Activated naive CD4-positive, alpha-beta T cell treated with anti-CD3 and anti-CD28 coated beads, Interleukin-2, amount 50 U/mL, for 16 hours (primary cell): ENCODE results near the gene ABLIM1.

Experiments used
- DNase-seq: peaks from one replicate; pipeline ENCODE4 v3.0.0-alpha.2; 2020

Gene ABLIM1

DNA sequence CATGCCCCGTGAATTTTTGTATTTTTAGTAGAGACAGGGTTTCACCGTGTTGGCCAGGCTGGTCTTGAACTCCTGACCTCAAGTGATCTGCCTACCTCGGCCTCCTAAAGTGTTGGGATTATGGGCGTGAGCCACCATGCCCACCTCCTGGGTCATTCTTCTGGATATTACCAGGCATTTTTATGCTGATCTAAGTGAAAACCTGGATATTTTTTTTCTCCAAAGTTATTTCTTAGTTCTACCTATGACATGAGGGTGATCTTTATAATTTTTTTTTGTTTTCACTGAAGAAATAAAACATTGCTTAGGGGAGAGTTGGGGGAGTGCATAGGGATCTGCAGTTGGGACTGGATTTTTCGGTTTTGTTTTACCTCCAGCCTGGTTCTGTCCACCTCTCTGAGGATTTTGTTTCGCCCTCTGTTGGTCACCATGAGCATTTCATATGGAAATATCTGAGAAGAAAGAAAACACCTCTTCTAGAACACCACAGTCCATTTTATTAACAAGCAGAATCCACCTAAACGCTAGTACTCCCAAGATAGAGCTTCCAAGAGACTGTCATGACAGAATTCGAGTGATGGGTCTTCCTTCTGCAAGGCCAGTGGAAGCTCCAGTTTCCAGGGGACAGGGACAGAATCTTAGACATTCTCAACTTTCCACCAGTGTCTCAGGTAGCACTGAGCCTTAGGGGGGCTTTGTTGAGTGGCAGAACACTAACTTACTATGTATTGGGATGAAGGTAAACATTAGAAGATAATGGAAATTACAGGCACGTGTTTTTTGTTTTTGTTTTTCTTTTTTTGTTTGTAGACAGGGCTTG, 220.4 kb downstream of the ABLIM1 start:
- no peak for DNase-seq

DNA sequence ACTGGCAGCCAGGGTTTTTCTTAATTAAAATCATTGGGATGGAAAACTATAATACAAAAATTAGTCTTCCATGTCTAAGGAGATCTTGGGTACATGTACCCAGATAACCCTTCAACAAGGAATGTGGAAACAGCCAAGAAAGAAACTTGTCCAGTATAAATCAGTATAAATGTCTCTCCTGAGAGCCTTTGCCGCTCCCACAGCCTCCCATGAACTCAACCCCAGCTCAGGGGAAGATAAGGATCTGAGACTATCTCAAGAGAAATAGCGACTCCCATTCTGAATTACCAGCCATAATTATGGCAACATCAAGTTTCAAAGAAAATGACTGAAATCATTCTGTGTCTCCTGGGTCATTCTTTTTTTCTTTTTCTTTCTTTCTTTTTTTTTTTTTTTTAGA, 221.1 kb downstream of the ABLIM1 start:
- no peak for DNase-seq

DNA sequence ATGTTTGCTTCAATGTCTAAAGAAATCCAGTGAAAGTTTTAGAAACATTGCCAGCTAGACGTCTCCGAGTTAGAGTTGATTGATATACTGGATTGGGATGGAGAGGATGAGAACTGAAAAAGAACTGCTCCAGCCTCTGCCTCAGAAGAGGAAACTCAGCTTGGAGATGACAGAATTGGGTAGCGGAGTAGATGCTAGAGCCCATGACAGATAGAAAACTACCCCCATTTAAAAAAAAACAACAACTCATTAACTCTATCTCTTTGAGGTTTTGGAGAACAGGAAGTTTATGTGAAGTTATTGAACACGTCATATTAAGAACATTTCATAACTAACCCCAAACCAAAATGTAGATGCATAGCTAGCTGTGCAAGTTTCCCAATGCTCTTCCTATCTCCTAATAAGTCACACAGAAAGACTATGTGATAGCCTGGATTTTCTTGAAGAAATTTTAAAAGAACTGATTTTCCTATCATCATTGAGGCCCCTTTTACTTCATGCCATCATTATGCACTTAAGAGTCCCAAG, 225.4 kb downstream of the ABLIM1 start:
- no peak for DNase-seq

DNA sequence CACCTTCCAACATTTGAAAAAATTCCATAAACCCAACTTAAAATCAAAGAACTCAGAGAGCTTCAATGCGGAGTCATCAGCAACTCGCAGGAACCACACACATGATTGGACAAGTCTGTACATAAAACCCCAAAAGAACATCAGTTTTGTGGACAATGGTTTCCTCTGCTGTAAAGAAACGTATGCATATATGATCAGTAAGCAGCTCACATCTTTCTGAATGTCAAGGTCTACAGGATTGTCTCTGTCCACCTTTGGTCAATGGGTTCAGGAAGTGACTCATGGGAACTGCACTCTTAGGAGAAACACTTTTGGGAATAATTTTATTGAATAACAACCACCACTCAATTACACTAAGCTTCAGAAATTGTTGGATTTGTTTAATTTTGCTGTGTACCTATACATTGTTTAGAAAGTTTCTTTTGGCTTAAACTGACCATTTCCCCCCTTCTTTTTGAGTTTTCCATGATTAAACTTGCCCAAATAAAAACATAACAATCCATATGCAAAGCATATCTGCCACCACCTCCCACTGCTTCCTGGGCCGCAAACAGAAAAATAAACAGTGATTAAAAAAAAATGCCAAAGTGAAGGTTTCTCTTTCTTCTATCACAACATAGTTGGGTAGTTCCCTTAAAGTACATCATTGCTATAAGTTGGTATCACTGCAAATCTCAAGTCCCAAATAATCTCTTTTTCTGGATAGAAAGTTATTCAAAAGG, 226.5 kb downstream of the ABLIM1 start:
- no peak for DNase-seq

DNA sequence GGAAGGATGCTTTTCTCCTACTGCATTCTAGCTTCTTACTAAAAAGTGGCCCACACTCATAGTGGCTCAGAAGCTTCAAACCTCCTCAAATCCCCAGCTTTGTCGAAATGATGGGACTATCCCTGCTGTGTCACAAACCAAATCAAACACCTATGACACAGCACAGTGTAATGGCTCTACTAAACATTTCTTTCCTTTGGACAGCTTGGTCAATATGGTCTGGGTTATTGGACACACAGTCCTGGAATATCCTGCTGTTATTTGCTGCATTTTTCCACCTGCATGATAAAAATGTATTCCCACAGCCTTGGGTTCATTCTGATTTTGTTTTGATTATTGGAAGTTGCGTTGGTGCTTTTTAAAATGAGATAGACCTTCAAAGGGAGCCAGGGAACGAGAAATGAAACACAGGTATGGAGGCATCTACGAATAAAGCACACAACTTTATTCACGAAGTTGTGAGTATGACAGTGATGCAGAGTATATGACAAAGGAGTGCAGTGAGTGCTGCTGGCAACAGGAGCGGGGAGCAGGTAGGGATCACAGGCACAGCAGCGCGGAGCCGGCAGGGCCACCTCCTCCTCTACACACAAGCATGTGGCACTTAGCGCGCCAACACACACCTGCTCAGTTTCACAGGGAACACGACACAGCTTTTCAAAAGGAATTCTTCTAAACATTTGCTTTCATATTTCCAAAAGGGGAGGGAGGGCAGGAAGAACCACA, 227.2 kb downstream of the ABLIM1 start:
- DNase-seq: no peak

DNA sequence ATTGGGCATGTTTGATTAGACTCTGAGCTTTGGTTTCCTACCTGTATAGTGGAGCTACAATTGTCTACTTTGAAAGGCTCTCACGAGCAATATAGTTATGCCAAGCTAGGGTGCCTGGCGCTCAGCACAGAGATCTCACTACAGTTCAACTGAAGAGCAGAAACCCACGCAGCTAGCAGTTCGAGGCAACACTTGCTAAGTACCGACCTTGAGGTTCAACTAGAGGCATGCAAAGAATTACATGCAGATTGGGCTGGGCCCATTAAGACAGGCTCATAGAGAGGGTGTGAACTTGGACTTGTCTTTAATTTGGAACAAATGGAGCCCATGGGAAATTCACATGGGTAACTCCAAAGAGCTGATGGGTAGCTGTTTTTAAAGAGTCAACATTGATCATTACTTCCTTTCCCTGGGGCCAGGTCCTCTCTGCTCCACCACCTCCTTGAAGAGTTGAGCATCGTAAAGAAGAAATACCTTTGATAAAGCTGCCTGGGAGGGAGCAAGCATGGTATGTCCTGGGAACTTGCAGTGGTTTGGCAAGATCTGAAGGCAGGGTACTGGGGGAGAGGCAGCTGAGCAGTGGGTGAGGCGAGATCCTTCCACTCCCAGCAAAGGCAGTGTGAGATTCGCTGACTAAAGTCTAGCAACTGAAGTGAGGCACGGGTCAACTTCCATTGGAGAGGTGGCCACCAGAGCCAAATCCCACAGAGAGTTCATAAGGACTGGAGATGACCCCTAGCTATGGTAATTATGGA, 228.3 kb downstream of the ABLIM1 start:
- DNase-seq: no peak

DNA sequence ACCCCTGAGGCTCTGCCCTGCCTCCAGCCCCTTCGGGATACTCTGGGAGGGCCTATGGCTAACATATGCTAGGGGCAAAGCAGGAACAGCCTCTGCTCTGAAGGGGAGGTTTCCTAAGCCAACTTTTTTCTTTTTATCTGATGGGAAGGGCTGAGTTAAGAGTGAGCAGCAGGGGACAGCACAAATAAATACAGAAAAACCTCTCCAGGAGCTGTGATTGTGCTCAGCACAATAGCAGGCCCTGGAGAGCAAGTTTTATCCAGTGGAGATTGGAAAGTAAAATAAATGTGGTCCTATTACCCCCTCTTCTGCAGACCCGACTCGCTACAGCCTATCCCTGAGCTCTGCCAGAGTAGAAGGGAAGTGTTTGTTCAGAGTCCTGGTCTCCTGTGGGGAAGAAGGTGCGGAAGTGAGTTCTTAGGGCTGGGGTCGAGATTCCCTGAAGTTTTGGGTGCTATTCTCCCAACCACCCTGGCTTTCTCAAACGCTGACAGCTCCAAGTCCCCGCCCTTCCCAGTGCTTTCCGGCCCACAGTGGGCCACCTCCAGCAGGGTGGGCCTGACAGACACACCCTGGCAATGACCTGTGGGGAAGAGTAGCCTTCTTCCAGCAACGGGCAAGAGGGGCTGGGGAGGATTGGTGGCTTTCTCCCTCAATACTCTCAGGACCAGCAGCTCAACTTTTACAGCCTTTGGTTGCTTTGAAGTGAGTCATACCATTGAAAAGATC, 230.8 kb downstream of the ABLIM1 start:
- no peak for DNase-seq

DNA sequence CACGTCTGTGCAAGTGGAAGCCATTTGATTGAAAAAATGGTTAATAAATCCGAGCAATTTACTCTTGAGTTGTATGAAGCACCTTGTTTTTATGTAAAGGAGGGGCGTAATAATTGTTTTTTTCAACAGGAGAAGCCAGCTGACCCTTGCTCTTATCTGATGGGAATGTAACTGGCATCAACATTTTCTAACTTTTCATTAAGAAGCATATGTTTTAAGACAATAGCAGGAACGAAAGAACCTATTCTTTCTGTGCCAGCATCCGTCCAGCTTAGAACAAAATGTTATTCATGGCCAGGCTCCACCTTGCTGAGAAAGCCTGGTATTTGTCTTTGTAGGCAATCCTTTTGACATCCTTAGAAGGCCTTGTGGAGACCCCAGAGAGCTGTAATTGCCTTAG, 231.6 kb downstream of the ABLIM1 start:
- no peak for DNase-seq

DNA sequence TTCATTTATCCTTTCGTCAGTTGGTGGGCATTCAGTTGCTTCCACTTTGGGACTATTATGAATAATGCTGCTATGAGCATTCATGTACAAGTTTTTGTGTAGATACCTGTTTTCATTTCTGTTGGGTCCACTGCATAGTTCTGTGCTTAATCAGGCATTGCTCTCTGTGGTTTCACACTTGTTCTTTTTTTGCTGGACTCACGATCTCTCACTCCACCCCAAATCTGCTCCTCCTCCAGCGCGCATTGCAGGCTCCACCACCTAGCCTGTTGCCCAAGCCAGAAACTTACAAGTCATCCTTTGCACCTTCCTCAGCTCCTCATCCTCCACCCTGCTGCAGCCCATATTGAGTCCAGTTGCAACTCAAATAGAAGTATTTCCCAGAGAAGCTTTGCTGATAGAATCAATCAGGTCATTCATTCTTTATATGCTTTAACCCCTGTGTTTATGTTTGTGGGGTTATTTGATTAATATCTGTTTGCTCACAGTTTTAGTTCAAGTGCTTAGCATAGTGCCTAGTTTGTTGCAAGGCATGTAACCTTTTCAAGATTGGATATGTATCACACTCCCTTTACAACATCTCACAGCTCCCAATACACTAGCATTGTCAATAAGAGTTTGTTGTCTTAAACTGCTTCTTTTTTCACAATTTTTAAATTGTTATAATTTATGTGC, 237.1 kb downstream of the ABLIM1 start:
- no peak for DNase-seq

DNA sequence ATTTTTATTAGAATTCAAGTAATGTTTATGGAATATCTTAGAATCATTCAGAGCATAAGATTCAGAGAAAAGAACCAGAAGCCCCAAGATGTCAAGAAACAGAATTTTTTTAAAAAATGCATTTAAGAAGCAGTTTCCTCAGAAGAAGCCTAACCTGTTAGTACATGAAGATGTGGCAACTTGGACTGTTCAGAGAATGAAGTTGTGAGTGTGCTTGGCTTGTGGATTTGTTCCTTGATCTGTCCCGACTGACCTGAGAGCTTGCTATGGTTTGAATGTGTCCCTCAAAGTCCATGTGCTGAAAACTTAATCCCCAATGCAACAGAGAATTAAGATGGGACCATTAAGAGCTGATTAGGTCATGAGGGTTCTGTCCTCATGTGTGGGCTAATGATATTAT, 240.0 kb downstream of the ABLIM1 start:
- DNase-seq: no peak

DNA sequence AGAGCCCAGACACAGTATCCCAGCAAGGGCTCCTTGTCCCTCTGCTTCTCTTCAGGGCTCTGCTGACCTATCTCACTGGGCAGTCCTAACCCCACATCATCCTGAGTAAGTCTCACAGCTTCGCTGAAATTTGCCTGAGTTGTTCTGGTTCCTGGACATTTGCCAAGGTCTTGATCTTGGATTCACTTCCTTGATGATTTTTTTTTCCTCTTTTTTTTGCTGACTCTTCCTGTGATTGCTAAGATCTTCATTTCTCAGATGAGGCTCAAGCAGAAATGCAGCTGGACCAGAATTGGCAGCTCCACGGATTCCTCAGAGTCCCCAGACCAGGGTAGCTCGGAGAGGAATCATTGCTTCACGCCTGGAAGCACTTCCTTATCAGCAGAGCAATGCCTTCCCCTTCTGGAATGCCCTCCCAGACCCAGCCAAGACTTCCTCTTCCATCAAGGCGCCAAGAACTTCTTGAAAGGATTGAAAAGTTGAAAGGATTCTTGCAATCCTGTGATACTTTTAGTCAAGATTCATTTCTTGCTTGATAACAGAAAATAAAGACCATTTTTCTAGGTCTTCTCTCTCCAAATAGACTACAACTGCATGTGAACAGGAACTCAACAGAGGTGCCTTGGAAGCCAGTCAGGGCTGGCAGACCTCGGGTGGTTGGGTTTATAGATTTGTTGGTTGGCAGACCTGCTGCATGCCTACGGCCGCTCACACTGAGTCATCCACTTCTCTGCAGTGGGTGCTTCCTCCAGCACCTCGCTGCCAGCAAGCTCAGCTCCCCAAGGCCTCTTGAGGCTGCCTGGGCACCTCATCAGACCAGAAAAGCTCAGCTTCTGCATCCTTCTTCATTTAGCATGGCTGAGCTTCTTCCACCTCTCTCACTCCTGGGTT, 244.9 kb downstream of the ABLIM1 start:
- no peak for DNase-seq

DNA sequence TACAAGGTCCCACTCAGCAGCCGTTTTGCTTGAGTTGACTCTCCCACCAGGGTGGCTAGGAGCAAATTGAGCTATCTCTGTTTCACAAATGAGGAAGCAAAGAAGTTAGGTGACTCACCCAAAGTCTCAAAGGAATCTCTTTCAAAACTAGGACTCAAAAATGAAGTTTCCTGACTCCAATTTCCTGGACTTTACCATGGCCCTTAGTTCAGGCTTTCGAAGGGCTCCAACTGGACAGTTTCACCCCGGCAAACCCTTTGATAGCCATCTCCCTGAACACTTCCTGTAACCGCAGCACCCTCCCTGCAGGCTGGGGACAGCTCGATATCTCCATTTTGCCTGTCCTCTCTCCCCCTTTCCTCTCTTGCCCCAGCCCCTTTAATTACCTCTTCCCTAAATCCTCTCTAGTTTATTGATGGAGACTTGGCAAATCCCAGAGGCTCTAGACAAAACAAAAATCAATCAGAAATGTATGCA, 249.1 kb downstream of the ABLIM1 start:
- no peak for DNase-seq

DNA sequence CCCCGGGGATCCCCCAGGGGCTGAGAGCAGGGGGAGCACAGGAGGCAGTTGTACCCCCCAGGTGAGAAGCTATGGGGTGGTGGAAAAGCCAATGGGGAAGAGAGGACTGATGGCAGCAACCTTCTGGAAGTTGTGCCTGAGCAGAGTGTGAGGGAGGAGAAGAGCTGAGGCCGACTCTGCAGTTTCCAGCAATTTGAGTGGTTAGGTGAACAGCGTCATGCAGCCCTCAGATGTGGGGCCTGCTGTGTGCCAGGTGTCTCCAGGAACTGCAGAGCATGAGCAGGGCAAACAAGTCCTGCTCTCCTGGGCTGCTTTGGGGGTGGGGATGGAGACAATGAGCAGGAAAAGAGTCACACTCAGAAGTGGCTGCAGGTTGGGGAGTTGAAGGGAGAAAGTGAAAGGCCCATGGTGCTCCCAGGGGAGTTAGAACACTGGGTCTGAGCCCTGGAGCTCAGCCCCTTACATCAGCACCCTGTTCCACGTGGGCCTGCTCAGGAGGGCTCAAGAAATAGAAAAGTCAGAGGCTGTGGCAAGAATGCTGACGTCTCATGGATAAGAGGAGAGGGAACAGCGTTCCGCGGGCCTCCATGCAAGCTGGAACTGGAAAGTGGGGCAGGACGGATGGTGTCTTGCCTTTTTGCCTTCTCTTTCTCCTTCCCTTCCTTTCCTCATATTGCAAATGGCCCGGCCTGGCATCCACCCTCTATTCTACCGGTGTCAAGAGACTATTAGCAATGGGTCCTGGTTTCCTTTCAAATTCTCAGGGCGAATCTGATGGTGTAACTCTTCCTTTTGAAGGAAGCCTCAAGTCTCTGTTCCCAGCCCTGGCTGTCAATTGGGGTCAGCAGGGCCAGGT, 249.7 kb downstream of the ABLIM1 start:
- DNase-seq: no peak

DNA sequence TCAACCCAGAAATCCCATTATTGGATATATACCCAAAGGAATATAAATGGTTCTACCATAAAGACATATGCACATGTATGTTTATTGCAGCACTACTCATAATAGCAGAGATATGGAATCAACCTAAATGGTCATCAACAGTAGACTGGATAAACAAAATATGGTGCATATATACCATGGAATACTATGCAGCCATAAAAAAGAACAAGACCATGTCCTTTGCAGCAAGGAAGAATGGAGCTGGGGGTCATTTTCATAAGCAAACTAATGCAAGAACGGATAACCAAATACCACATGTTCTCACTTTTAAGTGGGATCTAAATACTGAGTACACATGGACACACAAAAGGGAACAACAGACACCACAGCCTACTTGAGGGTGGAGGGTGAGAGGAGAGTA, 251.6 kb downstream of the ABLIM1 start:
- DNase-seq: no peak

DNA sequence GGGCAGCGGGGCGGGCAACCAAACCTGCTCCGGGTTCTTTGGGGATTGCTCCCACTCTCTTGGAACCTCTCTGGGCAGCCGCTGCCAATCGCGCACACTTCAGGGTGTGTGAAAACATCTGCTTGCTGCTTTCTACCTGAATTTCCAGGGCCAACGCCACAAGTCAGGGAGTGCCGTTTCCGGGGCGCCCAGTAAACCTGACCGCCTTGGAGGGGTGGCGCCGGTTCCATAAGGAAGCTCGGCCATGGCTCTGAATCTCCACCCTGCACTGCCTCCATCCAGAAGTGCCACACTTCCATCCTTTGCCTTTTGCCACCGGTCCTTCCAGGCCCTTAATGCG, 253.1 kb downstream of the ABLIM1 start:
- DNase-seq: no peak

DNA sequence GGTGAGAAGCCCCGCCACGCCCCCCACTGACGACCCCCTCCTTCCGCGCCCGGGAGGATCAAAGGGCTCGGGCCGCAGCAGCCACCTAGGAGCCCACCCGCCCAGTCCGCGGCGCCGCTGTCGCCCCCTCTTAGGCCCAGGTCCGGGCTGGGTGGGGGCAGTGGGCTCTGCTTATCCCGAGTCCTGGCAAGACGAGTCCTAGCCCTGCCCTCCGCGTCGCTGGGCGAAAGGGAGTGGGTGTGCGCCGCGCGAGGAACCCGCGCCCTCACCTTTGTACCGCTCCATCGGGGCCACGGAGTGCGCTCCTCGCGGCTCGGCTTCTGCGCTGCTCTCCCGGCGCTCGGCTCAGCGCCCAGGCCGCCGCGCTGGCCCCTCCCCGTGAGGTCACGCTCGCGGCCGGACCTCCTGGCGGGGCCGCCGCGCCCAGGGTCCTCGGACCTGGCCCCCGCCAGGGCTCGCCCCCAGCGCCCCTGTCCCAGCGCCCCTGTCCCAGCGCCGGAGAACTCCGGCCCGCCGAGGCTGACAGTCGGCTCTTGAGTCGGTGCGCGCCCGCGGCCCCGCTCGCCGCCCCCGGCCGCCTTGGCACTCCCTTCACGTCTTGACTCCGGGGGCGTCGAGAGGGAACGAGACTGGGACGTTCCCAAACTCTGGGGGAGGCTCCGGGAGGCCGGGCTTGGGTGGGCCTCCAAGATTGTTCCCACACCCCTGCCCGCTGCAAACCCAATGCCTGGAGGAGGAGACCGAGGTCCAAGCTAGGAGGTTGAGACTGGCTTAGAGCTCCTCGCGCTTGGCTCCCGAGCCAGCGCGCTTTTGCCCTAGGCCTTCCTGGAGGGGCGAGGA, 253.7 kb downstream of the ABLIM1 start, which contains the start of gene AFAP1L2:
AFAP1L2 (minus strand) TSS at position 332 of the 840 bp plus-strand sequence; CDS start at position 285, 47 bp downstream.
- DNase-seq: no peak

DNA sequence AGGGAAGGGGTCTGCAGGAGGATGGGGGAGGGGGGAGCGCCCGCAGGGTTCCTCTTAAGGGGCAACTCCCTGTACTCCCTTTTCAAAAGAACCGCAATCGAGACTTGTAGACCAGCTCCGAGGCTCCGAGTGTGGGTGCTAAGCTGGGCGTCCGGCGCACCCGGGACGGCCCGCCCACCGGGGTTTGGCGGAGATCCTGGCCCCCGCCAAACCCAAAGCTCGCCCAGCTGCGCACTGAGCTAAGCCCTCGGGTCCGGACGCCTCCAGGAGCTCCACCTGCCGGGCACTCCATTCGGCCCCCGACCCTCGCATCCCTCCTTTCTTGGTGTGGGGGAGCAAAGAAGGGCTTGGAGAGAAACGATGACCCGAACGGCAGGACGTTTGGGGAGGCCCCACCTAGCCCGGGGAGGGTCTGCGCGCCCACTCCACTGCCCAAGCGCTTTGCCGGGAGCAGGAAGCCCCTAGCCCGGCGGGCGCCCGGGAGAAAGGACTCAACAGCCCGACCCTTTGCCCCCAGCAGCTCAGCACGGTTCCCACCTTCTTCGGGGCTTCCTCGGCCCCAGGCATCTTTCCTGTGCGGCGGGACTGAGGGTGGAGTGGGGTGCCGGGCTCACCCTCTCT, 254.4 kb downstream of the ABLIM1 start:
- DNase-seq: no peak
